HG03565 (cell line): ENCODE results near the gene RALGDS.
"Not testable (repeated sequence)": the region's sequence is repeated elsewhere in the genome, so short reads cannot be mapped to it uniquely, and the experiment has no call there.

ENCODE experiments used
- ATAC-seq: cut with Tn5 transposase; IDR thresholded peaks from one replicate; pipeline ENCODE4 v1.9.1; 2021; ENCODE audit warnings: mild to moderate bottlenecking, moderate library complexity; ENCODE audit not compliant: unreplicated experiment

Gene RALGDS

DNA sequence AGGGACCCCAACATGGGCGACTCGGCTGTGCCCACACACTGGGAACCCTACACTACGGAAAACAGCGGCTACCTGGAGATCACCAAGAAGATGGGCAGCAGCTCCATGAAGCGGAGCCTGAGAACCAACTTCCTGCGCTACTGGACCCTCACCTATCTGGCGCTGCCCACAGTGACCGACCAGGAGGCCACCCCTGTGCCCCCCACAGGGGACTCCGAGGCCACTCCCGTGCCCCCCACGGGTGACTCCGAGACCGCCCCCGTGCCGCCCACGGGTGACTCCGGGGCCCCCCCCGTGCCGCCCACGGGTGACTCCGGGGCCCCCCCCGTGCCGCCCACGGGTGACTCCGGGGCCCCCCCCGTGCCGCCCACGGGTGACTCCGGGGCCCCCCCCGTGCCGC lies 50.1 kb downstream of the RALGDS start:
- not testable (repeated sequence) for ATAC-seq

DNA sequence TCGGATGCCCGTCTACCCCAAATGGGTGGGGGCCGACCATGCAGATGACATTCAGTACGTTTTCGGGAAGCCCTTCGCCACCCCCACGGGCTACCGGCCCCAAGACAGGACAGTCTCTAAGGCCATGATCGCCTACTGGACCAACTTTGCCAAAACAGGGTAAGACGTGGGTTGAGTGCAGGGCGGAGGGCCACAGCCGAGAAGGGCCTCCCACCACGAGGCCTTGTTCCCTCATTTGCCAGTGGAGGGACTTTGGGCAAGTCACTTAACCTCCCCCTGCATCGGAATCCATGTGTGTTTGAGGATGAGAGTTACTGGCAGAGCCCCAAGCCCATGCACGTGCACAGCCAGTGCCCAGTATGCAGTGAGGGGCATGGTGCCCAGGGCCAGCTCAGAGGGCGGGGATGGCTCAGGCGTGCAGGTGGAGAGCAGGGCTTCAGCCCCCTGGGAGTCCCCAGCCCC lies 50.5 kb downstream of the RALGDS start:
- not testable (repeated sequence) for ATAC-seq

DNA sequence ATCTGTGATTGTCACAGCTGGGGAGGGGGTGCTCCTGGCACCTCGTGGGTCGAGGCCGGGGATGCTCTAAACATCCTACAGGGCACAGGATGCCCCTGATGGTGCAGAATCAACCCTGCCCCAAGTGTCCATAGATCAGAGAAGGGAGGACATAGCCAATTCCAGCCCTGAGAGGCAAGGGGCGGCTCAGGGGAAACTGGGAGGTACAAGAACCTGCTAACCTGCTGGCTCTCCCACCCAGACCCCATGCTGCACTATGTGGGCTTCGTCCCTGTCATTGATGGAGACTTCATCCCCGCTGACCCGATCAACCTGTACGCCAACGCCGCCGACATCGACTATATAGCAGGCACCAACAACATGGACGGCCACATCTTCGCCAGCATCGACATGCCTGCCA lies 52.6 kb downstream of the RALGDS start:
- ATAC-seq: not testable (repeated sequence)

- ATAC-seq: no peak
Observed at GRCh38 chr9:133067813-133068212, 53.2 kb downstream of the RALGDS start.

DNA sequence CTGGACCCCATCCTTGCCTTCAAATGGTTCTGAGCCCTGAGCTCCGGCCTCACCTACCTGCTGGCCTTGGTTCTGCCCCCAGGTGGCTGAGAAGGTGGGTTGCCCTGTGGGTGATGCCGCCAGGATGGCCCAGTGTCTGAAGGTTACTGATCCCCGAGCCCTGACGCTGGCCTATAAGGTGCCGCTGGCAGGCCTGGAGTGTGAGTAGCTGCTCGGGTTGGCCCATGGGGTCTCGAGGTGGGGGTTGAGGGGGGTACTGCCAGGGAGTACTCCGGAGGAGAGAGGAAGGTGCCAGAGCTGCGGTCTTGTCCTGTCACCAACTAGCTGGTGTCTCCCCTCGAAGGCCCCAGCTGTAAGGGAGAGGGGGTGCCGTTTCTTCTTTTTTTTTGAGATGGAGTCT lies 54.0 kb downstream of the RALGDS start:
- no peak for ATAC-seq

GRCh38 chr9:133066181-133066983 lies 54.7 kb downstream of the RALGDS start:
- no peak for ATAC-seq

- ATAC-seq: no peak
Observed at GRCh38 chr9:133065070-133065388, 56.0 kb downstream of the RALGDS start.

DNA sequence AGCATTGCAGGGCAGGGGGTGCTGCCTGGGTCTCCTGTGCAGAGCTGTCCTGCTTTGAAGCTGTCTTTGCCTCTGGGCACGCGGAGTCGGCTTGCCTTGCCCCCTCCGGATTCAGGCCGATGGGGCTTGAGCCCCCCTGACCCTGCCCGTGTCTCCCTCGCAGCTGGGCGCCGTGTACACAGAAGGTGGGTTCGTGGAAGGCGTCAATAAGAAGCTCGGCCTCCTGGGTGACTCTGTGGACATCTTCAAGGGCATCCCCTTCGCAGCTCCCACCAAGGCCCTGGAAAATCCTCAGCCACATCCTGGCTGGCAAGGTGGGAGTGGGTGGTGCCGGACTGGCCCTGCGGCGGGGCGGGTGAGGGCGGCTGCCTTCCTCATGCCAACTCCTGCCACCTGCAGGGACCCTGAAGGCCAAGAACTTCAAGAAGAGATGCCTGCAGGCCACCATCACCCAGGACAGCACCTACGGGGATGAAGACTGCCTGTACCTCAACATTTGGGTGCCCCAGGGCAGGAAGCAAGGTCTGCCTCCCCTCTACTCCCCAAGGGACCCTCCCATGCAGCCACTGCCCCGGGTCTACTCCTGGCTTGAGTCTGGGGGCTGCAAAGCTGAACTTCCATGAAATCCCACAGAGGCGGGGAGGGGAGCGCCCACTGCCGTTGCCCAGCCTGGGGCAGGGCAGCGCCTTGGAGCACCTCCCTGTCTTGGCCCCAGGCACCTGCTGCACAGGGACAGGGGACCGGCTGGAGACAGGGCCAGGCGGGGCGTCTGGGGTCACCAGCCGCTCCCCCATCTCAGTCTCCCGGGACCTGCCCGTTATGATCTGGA lies 56.6 kb downstream of the RALGDS start:
- ATAC-seq: no peak

DNA sequence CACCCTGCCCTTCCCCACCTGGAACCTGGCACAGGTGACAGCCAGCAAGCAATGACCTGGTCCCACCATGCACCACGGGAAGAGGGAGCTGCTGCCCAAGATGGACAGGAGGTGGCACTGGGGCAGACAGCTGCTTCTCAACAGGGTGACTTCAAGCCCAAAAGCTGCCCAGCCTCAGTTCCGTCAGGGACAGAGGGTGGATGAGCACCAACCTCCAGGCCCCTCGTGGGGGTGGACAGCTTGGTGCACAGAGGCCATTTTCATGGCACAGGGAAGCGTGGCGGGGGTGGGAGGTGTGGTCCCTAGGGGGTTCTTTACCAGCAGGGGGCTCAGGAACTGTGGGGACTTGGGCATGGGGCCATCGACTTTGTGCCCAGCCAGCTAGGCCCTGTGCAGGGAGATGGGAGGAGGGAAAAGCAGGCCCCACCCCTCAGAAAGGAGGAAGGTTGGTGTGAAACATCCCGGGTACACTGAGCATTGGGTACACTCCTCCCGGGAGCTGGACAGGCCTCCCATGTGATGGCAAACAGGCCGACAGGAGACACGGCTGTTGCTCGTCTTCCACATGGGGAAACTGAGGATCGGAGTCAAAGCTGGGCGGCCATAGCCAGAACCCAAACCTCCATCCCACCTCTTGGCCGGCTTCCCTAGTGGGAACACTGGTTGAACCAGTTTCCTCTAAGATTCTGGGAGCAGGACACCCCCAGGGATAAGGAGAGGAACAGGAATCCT lies 57.4 kb downstream of the RALGDS start:
- no peak for ATAC-seq

GRCh38 chr9:133063159-133063499 lies 57.9 kb downstream of the RALGDS start:
- no peak for ATAC-seq

- ATAC-seq: not testable (repeated sequence)
Observed at GRCh38 chr9:133062569-133062968, 58.5 kb downstream of the RALGDS start.

DNA sequence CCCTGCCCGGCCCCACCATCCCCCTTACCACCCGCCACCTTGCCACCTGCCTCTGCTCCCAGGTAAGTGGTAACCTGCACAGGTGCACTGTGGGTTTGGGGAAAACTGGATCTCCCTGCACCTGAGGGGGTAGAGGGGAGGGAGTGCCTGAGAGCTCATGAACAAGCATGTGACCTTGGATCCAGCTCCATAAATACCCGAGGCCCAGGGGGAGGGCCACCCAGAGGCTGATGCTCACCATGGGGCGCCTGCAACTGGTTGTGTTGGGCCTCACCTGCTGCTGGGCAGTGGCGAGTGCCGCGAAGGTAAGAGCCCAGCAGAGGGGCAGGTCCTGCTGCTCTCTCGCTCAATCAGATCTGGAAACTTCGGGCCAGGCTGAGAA lies 59.3 kb downstream of the RALGDS start, which contains the start of gene CEL:
CEL (plus strand) TSS at position 218 of the 382 bp plus-strand sequence; CDS start at position 240, 22 bp downstream.
- ATAC-seq: not testable (repeated sequence)

DNA sequence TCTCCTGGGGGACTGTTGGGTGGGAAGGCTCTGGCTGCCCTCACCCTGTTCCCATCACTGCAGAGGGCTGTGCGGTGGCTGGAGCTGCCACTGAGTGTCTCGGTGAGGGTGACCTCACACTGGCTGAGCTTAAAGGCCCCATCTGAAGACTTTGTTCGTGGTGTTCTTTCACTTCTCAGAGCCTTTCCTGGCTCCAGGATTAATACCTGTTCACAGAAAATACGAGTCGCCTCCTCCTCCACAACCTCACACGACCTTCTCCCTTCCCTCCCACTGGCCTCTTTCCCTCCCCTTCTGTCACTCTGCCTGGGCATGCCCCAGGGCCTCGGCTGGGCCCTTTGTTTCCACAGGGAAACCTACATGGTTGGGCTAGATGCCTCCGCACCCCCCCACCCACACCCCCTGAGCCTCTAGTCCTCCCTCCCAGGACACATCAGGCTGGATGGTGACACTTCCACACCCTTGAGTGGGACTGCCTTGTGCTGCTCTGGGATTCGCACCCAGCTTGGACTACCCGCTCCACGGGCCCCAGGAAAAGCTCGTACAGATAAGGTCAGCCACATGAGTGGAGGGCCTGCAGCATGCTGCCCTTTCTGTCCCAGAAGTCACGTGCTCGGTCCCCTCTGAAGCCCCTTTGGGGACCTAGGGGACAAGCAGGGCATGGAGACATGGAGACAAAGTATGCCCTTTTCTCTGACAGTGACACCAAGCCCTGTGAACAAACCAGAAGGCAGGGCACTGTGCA lies 59.8 kb downstream of the RALGDS start:
- not testable (repeated sequence) for ATAC-seq

- ATAC-seq: no peak
Observed at GRCh38 chr9:133060417-133060841, 60.6 kb downstream of the RALGDS start.

GRCh38 chr9:133059623-133060022 lies 61.4 kb downstream of the RALGDS start:
- ATAC-seq: no peak

GRCh38 chr9:133058550-133059320 lies 62.3 kb downstream of the RALGDS start:
- no peak for ATAC-seq

DNA sequence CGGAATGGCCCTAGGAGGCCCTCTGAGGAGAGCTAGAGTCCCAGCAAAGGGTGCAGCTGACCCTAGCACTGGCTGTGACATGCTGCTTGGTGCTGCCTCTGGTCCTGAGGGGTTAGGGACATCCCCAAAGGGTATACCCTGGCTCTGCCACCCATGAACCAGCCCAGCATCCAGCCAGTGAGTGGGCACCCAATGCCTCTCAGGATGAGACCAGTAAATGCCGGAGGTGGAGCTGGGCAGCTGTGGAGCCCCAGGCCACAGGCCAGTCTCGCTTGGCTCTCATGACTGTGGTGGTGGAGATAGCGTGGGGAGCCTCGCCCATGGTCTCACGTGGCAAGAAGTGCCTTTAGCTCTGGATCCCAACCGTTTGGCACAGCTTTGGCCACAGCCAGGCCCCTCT lies 63.0 kb downstream of the RALGDS start:
- ATAC-seq: no peak

GRCh38 chr9:133057553-133057952 lies 63.5 kb downstream of the RALGDS start:
- ATAC-seq: no peak

DNA sequence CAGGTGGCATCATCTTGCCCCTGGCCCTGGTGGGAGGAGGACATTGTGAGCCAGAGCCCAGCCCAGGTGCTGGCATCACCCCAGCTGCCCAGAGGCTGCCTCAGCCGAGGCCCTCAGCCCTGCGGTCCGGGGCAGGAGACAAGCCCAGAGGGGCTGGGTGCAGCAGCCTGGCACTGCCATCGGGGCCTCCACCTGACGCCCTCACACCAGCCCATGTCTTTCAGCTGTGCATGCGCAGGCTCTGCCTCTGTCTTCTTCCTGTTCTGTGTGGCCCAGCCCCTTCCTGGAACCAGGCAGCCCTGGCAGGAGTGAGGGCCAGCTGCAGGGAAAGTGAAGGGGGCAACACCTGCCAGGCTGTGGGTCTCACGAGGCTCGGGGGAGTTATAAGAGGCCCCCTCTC lies 64.0 kb downstream of the RALGDS start:
- no peak for ATAC-seq

GRCh38 chr9:133056533-133056932 lies 64.5 kb downstream of the RALGDS start:
- ATAC-seq: no peak
